Neuronal stem cell (in vitro differentiated cells): ENCODE data around the gene LARP1B.
"Not testable (repeated sequence)": the region's sequence is repeated elsewhere in the genome, so short reads cannot be mapped to it uniquely, and the experiment has no call there.

Experiments used
- DNase-seq: peaks from one replicate; pipeline ENCODE4 v3.0.0-alpha.2; 2013; ENCODE audit warnings: low spot score
- H2AFZ ChIP-seq: one replicate; pipeline ENCODE4 v1.6.1; 2013; ENCODE audit warnings: mild to moderate bottlenecking, low read length, inconsistent platforms
- H2AK5ac ChIP-seq: 2 replicates; pipeline ENCODE4 v1.6.1; 2013; ENCODE audit warnings: low read depth, mild to moderate bottlenecking, inconsistent platforms, low read length, moderate library complexity, mixed read lengths
- H2BK120ac ChIP-seq: 2 replicates; pipeline ENCODE4 v1.6.1; 2013; ENCODE audit warnings: low read depth, mild to moderate bottlenecking, inconsistent platforms, low read length, moderate library complexity, mixed read lengths
- H2BK12ac ChIP-seq: one replicate; pipeline ENCODE4 v1.6.1; 2013; ENCODE audit warnings: low read length, inconsistent platforms
- H2BK15ac ChIP-seq: 2 replicates; pipeline ENCODE4 v1.6.1; 2013; ENCODE audit warnings: mild to moderate bottlenecking, low read length, inconsistent platforms, mixed read lengths
- H2BK5ac ChIP-seq: one replicate; pipeline ENCODE4 v1.6.1; 2013; ENCODE audit warnings: inconsistent platforms, mild to moderate bottlenecking, low read length, moderate library complexity
- H3K14ac ChIP-seq: one replicate; pipeline ENCODE4 v1.6.1; 2013; ENCODE audit warnings: low read length, inconsistent platforms
- H3K18ac ChIP-seq: 2 replicates; pipeline ENCODE4 v1.6.1; 2013; ENCODE audit warnings: low read length, inconsistent platforms
- H3K23ac ChIP-seq: 2 replicates; pipeline ENCODE4 v1.6.1; 2013; ENCODE audit warnings: low read depth, mild to moderate bottlenecking, mixed read lengths, low read length, inconsistent platforms; ENCODE audit not compliant: poor library complexity
- H3K27ac ChIP-seq: replicated peaks from 3 replicates; pipeline ENCODE4 v1.5.1; 2013; ENCODE audit warnings: low read length, inconsistent platforms
- H3K27me3 ChIP-seq, 3 experiments: 2 replicates each; pipeline ENCODE4 v1.6.1; 2013; ENCODE audit warnings: low read length in 3 of 3, mild to moderate bottlenecking in 2 of 3, inconsistent platforms in 1 of 3, low read depth in 1 of 3, mixed read lengths in 1 of 3, moderate library complexity in 1 of 3; ENCODE audit not compliant: control insufficient read depth in 3 of 3, insufficient read depth in 3 of 3
- H3K36me3 ChIP-seq, 2 donors: replicated peaks in 1 of 2; 2 replicates each; pipeline ENCODE4 v1.6.1; 2013; ENCODE audit warnings: low read length in 2 of 2; ENCODE audit not compliant: control insufficient read depth in 2 of 2, insufficient read depth in 2 of 2
- H3K4ac ChIP-seq: 2 replicates; pipeline ENCODE4 v1.6.1; 2013; ENCODE audit warnings: inconsistent platforms, mild to moderate bottlenecking, low read length, moderate library complexity
- H3K4me1 ChIP-seq, 2 donors: 1 replicate in 1 of 2; 2 replicates in 1 of 2; pipeline ENCODE4 v1.6.1; 2013; ENCODE audit warnings: low read length in 2 of 2, low read depth in 1 of 2; ENCODE audit not compliant: control insufficient read depth in 2 of 2, insufficient read depth in 1 of 2
- H3K4me2 ChIP-seq: one replicate; pipeline ENCODE4 v1.6.1; 2013; ENCODE audit warnings: mild to moderate bottlenecking, low read length, inconsistent platforms; ENCODE audit not compliant: insufficient read depth, poor library complexity, severe bottlenecking
- H3K4me3 ChIP-seq, 2 donors: 2 replicates each; pipeline ENCODE4 v1.5.1; 2013; ENCODE audit warnings: low read length in 2 of 2, mild to moderate bottlenecking in 2 of 2, inconsistent platforms in 1 of 2, moderate library complexity in 1 of 2
- H3K79me1 ChIP-seq: one replicate; pipeline ENCODE4 v1.6.1; 2013; ENCODE audit warnings: low read depth, mild to moderate bottlenecking, inconsistent platforms, low read length, moderate library complexity
- H3K9ac ChIP-seq: one replicate; pipeline ENCODE4 v1.6.1; 2013; ENCODE audit warnings: mild to moderate bottlenecking, low read depth, low read length, inconsistent platforms; ENCODE audit not compliant: poor library complexity
- H3K9me3 ChIP-seq, 2 donors: replicated peaks in 1 of 2; 2 replicates each; pipeline versions ENCODE3 to v1.6.1; 2013; ENCODE audit warnings: low read length in 2 of 2, mild to moderate bottlenecking in 2 of 2, inconsistent platforms in 1 of 2, low read depth in 1 of 2, mixed read lengths in 1 of 2, moderate library complexity in 1 of 2; ENCODE audit not compliant: control insufficient read depth in 2 of 2, insufficient read depth in 1 of 2
- H4K8ac ChIP-seq: one replicate; pipeline ENCODE4 v1.6.1; 2013; ENCODE audit warnings: low read depth, mild to moderate bottlenecking, inconsistent platforms, low read length, moderate library complexity
- H4K91ac ChIP-seq: one replicate; pipeline ENCODE4 v1.6.1; 2013; ENCODE audit warnings: low read length, low read depth, mild to moderate bottlenecking, inconsistent platforms; ENCODE audit not compliant: poor library complexity
- WGBS, 2 donors: extraction: QIAGEN DNeasy Blood & Tissue Kit; methylation state at CpG; one replicate each; pipeline ENCODE4 v1.1.7; 2013; ENCODE audit warnings: missing lambda C conversion rate in 2 of 2, mixed read lengths in 1 of 2; ENCODE audit not compliant: insufficient read length in 2 of 2, insufficient replicate concordance in 1 of 2; ENCODE audit errors: extremely low coverage in 2 of 2; 5-methylcytosine and 5-hydroxymethylcytosine counted together

LARP1B gene

GRCh38 chr4:128061566-128062536 is 739 bp downstream of the LARP1B start:
- peak overlapping the region; percentile 94 for H2AFZ ChIP-seq
- H3K27me3 ChIP-seq: no peaks in the 10 kb centered on the region
- peaks cover 5% of the 10 kb centered on the region for H3K79me1 ChIP-seq
- peak overlapping the region; percentile 81 for H2BK15ac ChIP-seq
- no peak overlapping the region for H2AK5ac ChIP-seq
- H3K4me2 ChIP-seq: peak overlapping the region; percentile 90
- no peak overlapping the region for H3K14ac ChIP-seq
- peak; percentile 52 for DNase-seq
- no peaks in the 10 kb centered on the region for H3K36me3 ChIP-seq
- H3K18ac ChIP-seq: peak overlapping the region; percentile 98
- peak overlapping the region; percentile 54 for H2BK5ac ChIP-seq
- no peaks in the 10 kb centered on the region for H3K9me3 ChIP-seq
- H2BK120ac ChIP-seq: peak overlapping the region; percentile 87
- H3K4ac ChIP-seq: no peak overlapping the region
- H2BK12ac ChIP-seq: no peak overlapping the region
- peak overlapping the region; percentile 99 for H3K23ac ChIP-seq
- peaks cover 0 to 1% of the 10 kb centered on the region in 2 donors for H3K4me1 ChIP-seq
- H3K4me3 ChIP-seq: peak overlapping the region; percentile 64 to 81
- peak overlapping the region; percentile 43 for H4K8ac ChIP-seq
- H3K9ac ChIP-seq: peak overlapping the region; percentile 98
- H4K91ac ChIP-seq: no peak overlapping the region
- no CpG with 5 or more reads among the region's 101 CpGs for WGBS, 2 donors
- peak overlapping the region; percentile 90 for H3K27ac ChIP-seq

DNA sequence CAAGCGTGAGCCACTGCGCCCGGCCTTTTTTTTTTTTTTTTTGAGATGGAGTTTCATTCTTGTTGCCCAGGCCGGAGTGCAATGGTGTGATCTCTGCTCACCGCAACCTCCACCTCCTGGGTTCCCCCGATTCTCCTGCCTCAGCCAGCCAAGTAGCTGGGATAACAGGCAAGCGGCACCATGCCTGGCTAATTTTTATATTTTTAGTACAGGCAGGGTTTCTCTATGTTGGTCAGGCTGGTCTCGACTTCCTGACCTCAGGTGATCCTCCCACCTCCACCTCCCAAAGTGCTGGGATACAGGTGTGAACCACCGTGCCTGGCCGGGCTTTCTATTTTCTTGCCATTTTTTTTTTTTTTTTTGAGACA is 5.3 kb downstream of the LARP1B start:
- H4K91ac ChIP-seq, H3K36me3 ChIP-seq, H3K27ac ChIP-seq, DNase-seq, H4K8ac ChIP-seq, H2BK12ac ChIP-seq, H2BK5ac ChIP-seq, H3K14ac ChIP-seq, H3K23ac ChIP-seq, H3K4me2 ChIP-seq, H2BK120ac ChIP-seq, H3K79me1 ChIP-seq, H3K9me3 ChIP-seq, H3K4ac ChIP-seq, H3K27me3 ChIP-seq, H2AFZ ChIP-seq, H2BK15ac ChIP-seq, H3K18ac ChIP-seq, H3K4me1 ChIP-seq, H3K9ac ChIP-seq, H3K4me3 ChIP-seq, H2AK5ac ChIP-seq: not testable (repeated sequence)
- no CpG with 5 or more reads among the region's 10 CpGs for WGBS, 2 donors

- H3K27me3 ChIP-seq: no peaks in the 10 kb centered on the region
- no peak overlapping the region for H4K91ac ChIP-seq
- no peak overlapping the region for H3K4ac ChIP-seq
- H2BK15ac ChIP-seq: no peak overlapping the region
- no peaks in the 10 kb centered on the region for H3K4me1 ChIP-seq
- H2AK5ac ChIP-seq: no peak overlapping the region
- no peak overlapping the region for H2AFZ ChIP-seq
- no peak overlapping the region for H3K4me3 ChIP-seq
- H3K4me2 ChIP-seq: no peak overlapping the region
- H3K27ac ChIP-seq: no peak overlapping the region
- H4K8ac ChIP-seq: no peak overlapping the region
- H2BK120ac ChIP-seq: no peak overlapping the region
- no peak overlapping the region for H3K23ac ChIP-seq
- H3K36me3 ChIP-seq: no peaks in the 10 kb centered on the region
- H3K79me1 ChIP-seq: peaks cover 1% of the 10 kb centered on the region
- H3K9ac ChIP-seq: no peak overlapping the region
- no peak overlapping the region for H3K18ac ChIP-seq
- no peak for DNase-seq
- H3K14ac ChIP-seq: no peak overlapping the region
- H2BK12ac ChIP-seq: no peak overlapping the region
- peaks cover 0 to 2% of the 10 kb centered on the region in 2 donors for H3K9me3 ChIP-seq
- WGBS, 2 donors: no CpG with 5 or more reads among the region's 3 CpGs
- H2BK5ac ChIP-seq: no peak overlapping the region
Observed at GRCh38 chr4:128068918-128069317, 7.8 kb downstream of the LARP1B start.

DNA sequence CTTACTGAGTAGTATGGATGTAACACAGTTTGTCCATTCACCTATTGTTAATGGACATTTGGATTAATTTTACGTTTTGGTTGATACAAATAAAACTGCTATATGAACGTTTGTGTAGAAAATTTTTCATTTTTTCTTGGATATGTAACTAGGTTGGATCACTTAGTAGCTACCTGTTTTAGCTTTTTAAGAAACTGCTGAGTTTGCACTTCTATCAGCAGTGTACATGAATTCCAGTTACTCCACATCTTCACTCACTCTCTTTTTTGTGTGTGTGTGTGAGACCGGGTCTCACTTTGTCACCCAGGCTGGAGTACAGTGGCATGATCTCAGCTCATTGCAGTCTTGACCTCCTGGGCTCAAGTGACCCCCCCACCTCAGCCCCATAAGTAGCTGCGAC is 15.4 kb downstream of the LARP1B start:
- no peaks in the 10 kb centered on the region for H3K4me1 ChIP-seq
- no peak overlapping the region for H3K18ac ChIP-seq
- DNase-seq: no peak
- no peak overlapping the region for H2BK5ac ChIP-seq
- H2BK120ac ChIP-seq: no peak overlapping the region
- H3K9me3 ChIP-seq: no peaks in the 10 kb centered on the region
- no peak overlapping the region for H4K91ac ChIP-seq
- H2AFZ ChIP-seq: no peak overlapping the region
- H3K14ac ChIP-seq: no peak overlapping the region
- no peak overlapping the region for H3K23ac ChIP-seq
- H2BK15ac ChIP-seq: no peak overlapping the region
- no peak overlapping the region for H3K27ac ChIP-seq
- H2BK12ac ChIP-seq: no peak overlapping the region
- no peak overlapping the region for H3K9ac ChIP-seq
- H3K4me3 ChIP-seq: no peak overlapping the region
- H3K4me2 ChIP-seq: no peak overlapping the region
- no peak overlapping the region for H3K4ac ChIP-seq
- no peak overlapping the region for H4K8ac ChIP-seq
- no CpG with 5 or more reads among the region's 4 CpGs for WGBS, 2 donors
- no peaks in the 10 kb centered on the region for H3K79me1 ChIP-seq
- no peaks in the 10 kb centered on the region for H3K27me3 ChIP-seq
- no peak overlapping the region for H2AK5ac ChIP-seq
- H3K36me3 ChIP-seq: peaks cover 3 to 54% of the 10 kb centered on the region in 2 donors
